ENCODE data around the gene GALNT17.

Gene GALNT17

DNA sequence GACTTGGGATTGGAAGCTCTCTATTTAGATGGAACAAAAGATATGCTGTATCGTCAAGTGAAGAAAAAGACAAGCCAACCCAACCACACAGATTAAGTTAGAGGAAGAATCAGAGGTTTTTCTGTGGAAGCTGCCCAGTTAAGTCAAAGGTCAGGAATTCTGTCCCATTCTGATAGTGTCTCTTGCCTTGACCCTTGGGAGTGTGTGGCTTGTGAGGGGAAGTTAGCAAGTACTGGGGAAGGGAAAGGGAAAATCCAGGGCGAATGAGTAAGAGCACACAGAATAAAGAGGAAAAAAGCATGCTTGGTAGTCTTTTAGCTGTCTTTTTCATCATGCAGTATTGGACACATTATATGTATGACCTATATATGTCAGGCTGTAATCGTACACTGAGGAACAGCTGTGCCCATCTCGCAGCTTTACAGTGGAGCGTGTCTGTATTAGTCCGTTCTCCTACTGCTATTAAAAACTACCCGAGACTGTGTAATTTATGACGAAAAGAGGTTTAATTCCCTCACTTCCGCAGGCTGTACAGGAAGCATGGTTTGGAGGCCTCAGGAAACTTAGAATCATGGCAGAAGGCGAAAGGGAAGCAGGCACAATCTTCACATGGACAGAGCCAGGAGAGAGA lies 197.2 kb downstream of the GALNT17 start:
- Histone ChIP-seq H3K18ac (ENCODE audit: low read depth in 1 of 2, low read length in 2 of 2) (no peak overlapping the region), H3K36me3 (ENCODE audit: control insufficient read depth in 1 of 2, insufficient read depth in 2 of 2, low read depth in 1 of 2, low read length in 2 of 2) (no peaks in the 10 kb centered on the region), H3K4ac (ENCODE audit: low read depth in 1 of 2, low read length in 2 of 2) (no peak overlapping the region), H2BK120ac (ENCODE audit: low read depth, low read length) (no peak overlapping the region), H2AK5ac (ENCODE audit: low read length, severe bottlenecking) (no peak overlapping the region), H3K14ac (ENCODE audit: low read length in 2 of 2) (no peak overlapping the region), H2BK12ac (ENCODE audit: low read length in 2 of 2) (no peak overlapping the region), H3K4me3 (ENCODE audit: insufficient read depth in 1 of 2, low read depth in 1 of 2, low read length in 2 of 2) (no peak overlapping the region), H3K9ac (ENCODE audit: low read length) (no peak overlapping the region), H3K9me3 (ENCODE audit: control insufficient read depth, low read length) (no peaks in the 10 kb centered on the region), H3K27me3 (ENCODE audit: control insufficient read depth in 1 of 2, insufficient read depth in 1 of 2, low read length in 2 of 2) (no peaks in the 10 kb centered on the region), H3K23ac (ENCODE audit: low read length in 2 of 2) (no peak overlapping the region), H2BK5ac (ENCODE audit: low read depth, low read length, poor library complexity, severe bottlenecking) (no peak overlapping the region), H3K79me1 (replicated peaks; ENCODE audit: low read length, poor library complexity, severe bottlenecking) (no peaks in the 10 kb centered on the region), H4K8ac (ENCODE audit: low read length) (no peak overlapping the region), H3K4me1 (ENCODE audit: control insufficient read depth, insufficient read depth, low read depth, low read length) (no peaks in the 10 kb centered on the region), H2AFZ (ENCODE audit: low read depth, low read length) (no peak overlapping the region), H3K27ac (ENCODE audit: low read length, poor library complexity, severe bottlenecking) (no peak overlapping the region), H2BK15ac (ENCODE audit: low read depth, poor library complexity, severe bottlenecking) (no peak overlapping the region), H3K4me2 (ENCODE audit: low read length, poor library complexity, severe bottlenecking) (no peak overlapping the region), H4K91ac (ENCODE audit: low read length) (no peak overlapping the region)
- DNase-seq = no peak
- WGBS = 82% methylated on average over 10 of the region's 10 CpGs

DNA sequence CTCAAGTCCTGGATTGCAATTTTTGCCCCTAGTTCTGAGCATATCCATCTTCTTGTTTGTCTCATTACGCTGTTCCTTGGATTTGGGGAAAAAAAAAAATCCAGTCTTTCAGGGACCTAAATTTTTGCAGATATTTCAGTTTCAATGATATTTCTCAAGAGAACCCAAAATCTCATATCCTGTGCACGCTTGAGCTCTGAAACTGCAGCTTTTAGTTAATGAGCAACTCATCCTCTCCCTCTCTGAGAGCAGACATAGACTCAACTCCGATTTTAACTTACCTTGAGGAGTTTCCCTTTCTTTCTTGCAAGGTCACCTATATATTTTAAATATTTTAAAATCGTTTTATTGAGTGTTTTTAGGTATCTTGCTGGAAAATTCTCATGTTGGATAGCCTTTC lies 200.3 kb downstream of the GALNT17 start:
- Histone ChIP-seq H4K8ac (ENCODE audit: low read length) (no peak overlapping the region), H3K36me3 (ENCODE audit: control insufficient read depth in 1 of 2, insufficient read depth in 2 of 2, low read depth in 1 of 2, low read length in 2 of 2) (peaks cover 0 to 3% of the 10 kb centered on the region in 2 experiments), H3K27me3 (ENCODE audit: control insufficient read depth in 1 of 2, insufficient read depth in 1 of 2, low read length in 2 of 2) (no peaks in the 10 kb centered on the region), H3K9ac (ENCODE audit: low read length) (no peak overlapping the region), H3K79me1 (replicated peaks; ENCODE audit: low read length, poor library complexity, severe bottlenecking) (no peaks in the 10 kb centered on the region), H3K18ac (ENCODE audit: low read depth in 1 of 2, low read length in 2 of 2) (no peak overlapping the region), H3K4me2 (ENCODE audit: low read length, poor library complexity, severe bottlenecking) (no peak overlapping the region), H3K27ac (ENCODE audit: low read length, poor library complexity, severe bottlenecking) (no peak overlapping the region), H2AFZ (ENCODE audit: low read depth, low read length) (no peak overlapping the region), H3K4me3 (ENCODE audit: insufficient read depth in 1 of 2, low read depth in 1 of 2, low read length in 2 of 2) (no peak overlapping the region), H3K4me1 (ENCODE audit: control insufficient read depth, insufficient read depth, low read depth, low read length) (no peaks in the 10 kb centered on the region), H3K23ac (ENCODE audit: low read length in 2 of 2) (no peak overlapping the region), H2BK12ac (ENCODE audit: low read length in 2 of 2) (no peak overlapping the region), H2AK5ac (ENCODE audit: low read length, severe bottlenecking) (no peak overlapping the region), H3K4ac (ENCODE audit: low read depth in 1 of 2, low read length in 2 of 2) (no peak overlapping the region), H4K91ac (ENCODE audit: low read length) (no peak overlapping the region), H3K14ac (ENCODE audit: low read length in 2 of 2) (no peak overlapping the region), H2BK120ac (ENCODE audit: low read depth, low read length) (no peak overlapping the region), H2BK5ac (ENCODE audit: low read depth, low read length, poor library complexity, severe bottlenecking) (no peak overlapping the region), H3K9me3 (ENCODE audit: control insufficient read depth, low read length) (no peaks in the 10 kb centered on the region), H2BK15ac (ENCODE audit: low read depth, poor library complexity, severe bottlenecking) (no peak overlapping the region)
- WGBS = 67% methylated on average over 2 of the region's 4 CpGs
- DNase-seq = no peak

DNA sequence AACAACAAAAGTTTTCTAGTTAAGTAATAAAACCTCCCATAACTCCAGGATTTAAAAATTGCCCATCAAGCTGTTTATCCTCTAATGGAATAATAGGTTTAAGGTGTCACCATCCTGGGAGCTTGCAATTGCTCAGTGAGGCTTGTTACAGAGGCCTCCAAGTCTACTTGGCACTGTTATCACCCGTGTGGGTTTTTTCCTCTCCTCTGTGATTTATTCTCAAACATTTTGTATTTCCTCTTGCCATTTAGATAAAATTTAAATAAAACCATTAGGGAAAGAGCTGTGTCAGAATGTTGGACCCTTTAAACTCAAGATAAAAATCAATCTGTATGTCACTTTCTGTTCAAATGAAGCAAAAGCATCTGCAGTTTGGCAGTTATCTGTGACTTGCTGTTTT lies 202.6 kb downstream of the GALNT17 start:
- Histone ChIP-seq H2BK5ac (ENCODE audit: low read depth, low read length, poor library complexity, severe bottlenecking) (no peak overlapping the region), H2AFZ (ENCODE audit: low read depth, low read length) (no peak overlapping the region), H3K4ac (ENCODE audit: low read depth in 1 of 2, low read length in 2 of 2) (no peak overlapping the region), H3K27ac (ENCODE audit: low read length, poor library complexity, severe bottlenecking) (no peak overlapping the region), H4K91ac (ENCODE audit: low read length) (no peak overlapping the region), H3K4me1 (ENCODE audit: control insufficient read depth, insufficient read depth, low read depth, low read length) (no peaks in the 10 kb centered on the region), H3K79me1 (replicated peaks; ENCODE audit: low read length, poor library complexity, severe bottlenecking) (no peaks in the 10 kb centered on the region), H3K9me3 (ENCODE audit: control insufficient read depth, low read length) (no peaks in the 10 kb centered on the region), H4K8ac (ENCODE audit: low read length) (no peak overlapping the region), H3K4me2 (ENCODE audit: low read length, poor library complexity, severe bottlenecking) (no peak overlapping the region), H3K23ac (ENCODE audit: low read length in 2 of 2) (no peak overlapping the region), H3K14ac (ENCODE audit: low read length in 2 of 2) (no peak overlapping the region), H2AK5ac (ENCODE audit: low read length, severe bottlenecking) (no peak overlapping the region), H3K36me3 (ENCODE audit: control insufficient read depth in 1 of 2, insufficient read depth in 2 of 2, low read depth in 1 of 2, low read length in 2 of 2) (peaks cover 0 to 3% of the 10 kb centered on the region in 2 experiments), H2BK12ac (ENCODE audit: low read length in 2 of 2) (no peak overlapping the region), H3K4me3 (ENCODE audit: insufficient read depth in 1 of 2, low read depth in 1 of 2, low read length in 2 of 2) (no peak overlapping the region), H3K27me3 (ENCODE audit: control insufficient read depth in 1 of 2, insufficient read depth in 1 of 2, low read length in 2 of 2) (no peaks in the 10 kb centered on the region), H3K18ac (ENCODE audit: low read depth in 1 of 2, low read length in 2 of 2) (no peak overlapping the region), H2BK120ac (ENCODE audit: low read depth, low read length) (no peak overlapping the region), H2BK15ac (ENCODE audit: low read depth, poor library complexity, severe bottlenecking) (no peak overlapping the region), H3K9ac (ENCODE audit: low read length) (no peak overlapping the region)
- WGBS = no CpG with 5 or more reads among the region's 1 CpG
- no peak for DNase-seq

DNA sequence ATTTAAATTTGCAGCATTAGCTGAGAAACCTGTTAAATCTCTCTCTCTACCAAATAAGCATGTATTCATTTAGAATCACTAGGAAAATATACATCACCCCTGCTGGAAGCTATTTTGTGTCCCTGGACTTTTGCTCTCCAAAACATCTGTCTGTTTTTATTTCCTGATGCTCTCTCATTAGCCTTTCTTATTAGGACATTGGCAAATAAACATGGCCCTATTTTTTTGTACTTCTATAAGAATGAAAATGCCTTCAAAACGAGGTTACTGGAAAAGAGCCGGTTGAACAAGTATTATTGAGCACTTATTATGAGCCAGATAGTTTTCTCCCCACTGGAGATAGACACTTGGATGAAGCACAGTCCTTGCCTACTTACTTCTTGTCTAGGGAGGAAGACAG lies 206.9 kb downstream of the GALNT17 start:
- Histone ChIP-seq H3K9me3 (ENCODE audit: control insufficient read depth, low read length) (peaks cover 4% of the 10 kb centered on the region), H3K36me3 (ENCODE audit: control insufficient read depth in 1 of 2, insufficient read depth in 2 of 2, low read depth in 1 of 2, low read length in 2 of 2) (peaks cover 0 to 3% of the 10 kb centered on the region in 2 experiments), H3K27ac (ENCODE audit: low read length, poor library complexity, severe bottlenecking) (no peak overlapping the region), H3K18ac (ENCODE audit: low read depth in 1 of 2, low read length in 2 of 2) (no peak overlapping the region), H3K4me2 (ENCODE audit: low read length, poor library complexity, severe bottlenecking) (no peak overlapping the region), H3K27me3 (ENCODE audit: control insufficient read depth in 1 of 2, insufficient read depth in 1 of 2, low read length in 2 of 2) (no peaks in the 10 kb centered on the region), H3K23ac (ENCODE audit: low read length in 2 of 2) (no peak overlapping the region), H3K9ac (ENCODE audit: low read length) (no peak overlapping the region), H3K4me1 (ENCODE audit: control insufficient read depth, insufficient read depth, low read depth, low read length) (no peaks in the 10 kb centered on the region), H2AFZ (ENCODE audit: low read depth, low read length) (no peak overlapping the region), H3K4me3 (ENCODE audit: insufficient read depth in 1 of 2, low read depth in 1 of 2, low read length in 2 of 2) (no peak overlapping the region), H3K14ac (ENCODE audit: low read length in 2 of 2) (no peak overlapping the region), H2BK120ac (ENCODE audit: low read depth, low read length) (no peak overlapping the region), H2BK12ac (ENCODE audit: low read length in 2 of 2) (no peak overlapping the region), H4K8ac (ENCODE audit: low read length) (no peak overlapping the region), H2AK5ac (ENCODE audit: low read length, severe bottlenecking) (no peak overlapping the region), H3K4ac (ENCODE audit: low read depth in 1 of 2, low read length in 2 of 2) (no peak overlapping the region), H4K91ac (ENCODE audit: low read length) (no peak overlapping the region), H3K79me1 (replicated peaks; ENCODE audit: low read length, poor library complexity, severe bottlenecking) (no peaks in the 10 kb centered on the region), H2BK5ac (ENCODE audit: low read depth, low read length, poor library complexity, severe bottlenecking) (no peak overlapping the region), H2BK15ac (ENCODE audit: low read depth, poor library complexity, severe bottlenecking) (no peak overlapping the region)
- DNase-seq = no peak
- WGBS = 78% methylated on average over 2 of the region's 2 CpGs
